DOHH2 (cell line): ENCODE measurements around the gene CORO2B.

ENCODE experiments used
- H3F3A ChIP-seq: fragments of 200-600 bp; sonication (generic), shearing (Covaris generic); 2 replicates; pipeline ENCODE4 v1.6.0; 2016; ENCODE audit warnings: antibody characterized with exemption, mild to moderate bottlenecking; ENCODE audit not compliant: control insufficient read depth, insufficient read depth
- H3K27ac ChIP-seq: fragments of 200-600 bp; sonication (generic); 2 replicates; pipeline ENCODE4 v1.5.1; 2014; ENCODE audit warnings: low read depth, mild to moderate bottlenecking, low read length, moderate library complexity
- H3K27me3 ChIP-seq: fragments of 200-600 bp; sonication (generic); 2 replicates; pipeline ENCODE4 v1.6.1; 2014; ENCODE audit warnings: mild to moderate bottlenecking, low read length, mixed read lengths; ENCODE audit not compliant: control insufficient read depth
- H3K36me3 ChIP-seq: fragments of 200-600 bp; sonication (generic); 2 replicates; pipeline ENCODE4 v1.6.1; 2014; ENCODE audit warnings: mild to moderate bottlenecking, low read length, moderate library complexity, mixed read lengths; ENCODE audit not compliant: control insufficient read depth
- H3K4me1 ChIP-seq: fragments of 200-600 bp; sonication (generic); 2 replicates; pipeline ENCODE4 v1.6.1; 2014; ENCODE audit warnings: mild to moderate bottlenecking, low read length, mixed read lengths; ENCODE audit not compliant: control insufficient read depth
- H3K4me2 ChIP-seq: fragments of 200-600 bp; sonication (generic); 2 replicates; pipeline ENCODE4 v1.6.0; 2014; ENCODE audit warnings: mild to moderate bottlenecking, low read length, moderate library complexity
- H3K4me3 ChIP-seq: fragments of 200-600 bp; sonication (generic); 2 replicates; pipeline ENCODE4 v1.5.1; 2014; ENCODE audit warnings: mild to moderate bottlenecking, low read length, mixed read lengths
- H3K79me2 ChIP-seq: fragments of 200-600 bp; sonication (generic); 2 replicates; pipeline ENCODE4 v1.6.1; 2014; ENCODE audit warnings: mild to moderate bottlenecking, low read length, mixed read lengths; ENCODE audit not compliant: control insufficient read depth
- H3K9me2 ChIP-seq: fragments of 200-600 bp; sonication (generic); replicated peaks from 2 replicates; pipeline ENCODE4 v1.6.1; 2014; ENCODE audit warnings: mild to moderate bottlenecking, low read length, mixed read lengths; ENCODE audit not compliant: control insufficient read depth
- H3K9me3 ChIP-seq: fragments of 200-600 bp; sonication (generic); 2 replicates; pipeline ENCODE4 v1.6.1; 2014; ENCODE audit warnings: antibody characterized with exemption, low read length, mixed read lengths; ENCODE audit not compliant: control insufficient read depth, insufficient read depth
- H4K20me1 ChIP-seq: fragments of 200-600 bp; sonication (generic); 2 replicates; pipeline ENCODE4 v1.6.0; 2014; ENCODE audit warnings: low read depth, mild to moderate bottlenecking, antibody characterized with exemption, low read length, moderate library complexity; ENCODE audit not compliant: control insufficient read depth, insufficient read depth
- CTCF ChIP-seq: fragments of 200-600 bp; sonication (generic); IDR thresholded peaks from one replicate; pipeline ENCODE4 v1.5.1; 2014; ENCODE audit warnings: antibody characterized with exemption, mild to moderate bottlenecking, low read depth, low read length; ENCODE audit not compliant: poor library complexity, severe bottlenecking
- EZH2phosphoT487 ChIP-seq: fragments of 200-600 bp; sonication (generic); IDR thresholded peaks from 2 replicates; pipeline ENCODE4 v1.6.1; 2017; ENCODE audit warnings: borderline replicate concordance, mild to moderate bottlenecking, antibody characterized with exemption, low read length, moderate library complexity, mixed read lengths

The CORO2B gene

GRCh38 chr15:68617777-68618176 is 39.0 kb downstream of the CORO2B start:
- H3K9me2 ChIP-seq: no peaks in the 10 kb centered on the region
- no peaks in the 10 kb centered on the region for H3F3A ChIP-seq
- no peaks in the 10 kb centered on the region for H4K20me1 ChIP-seq
- H3K79me2 ChIP-seq: no peaks in the 10 kb centered on the region
- TF ChIP-seq CTCF (no peak), EZH2phosphoT487 (no peak)
- peaks cover 16% of the 10 kb centered on the region for H3K4me1 ChIP-seq
- H3K36me3 ChIP-seq: no peaks in the 10 kb centered on the region
- no peak overlapping the region for H3K27ac ChIP-seq
- H3K4me2 ChIP-seq: no peak overlapping the region
- no peaks in the 10 kb centered on the region for H3K9me3 ChIP-seq
- peaks cover 6% of the 10 kb centered on the region for H3K27me3 ChIP-seq
- H3K4me3 ChIP-seq: no peak overlapping the region

GRCh38 chr15:68618394-68618793 is 39.6 kb downstream of the CORO2B start:
- no peaks in the 10 kb centered on the region for H3K79me2 ChIP-seq
- no peaks in the 10 kb centered on the region for H4K20me1 ChIP-seq
- H3K9me2 ChIP-seq: no peaks in the 10 kb centered on the region
- TF ChIP-seq EZH2phosphoT487 (no peak), CTCF (no peak)
- no peak overlapping the region for H3K27ac ChIP-seq
- H3K4me1 ChIP-seq: peaks cover 10% of the 10 kb centered on the region
- H3K4me2 ChIP-seq: no peak overlapping the region
- no peaks in the 10 kb centered on the region for H3K36me3 ChIP-seq
- no peak overlapping the region for H3K4me3 ChIP-seq
- no peaks in the 10 kb centered on the region for H3F3A ChIP-seq
- no peaks in the 10 kb centered on the region for H3K9me3 ChIP-seq
- peaks cover 6% of the 10 kb centered on the region for H3K27me3 ChIP-seq

GRCh38 chr15:68618908-68619698 is 40.3 kb downstream of the CORO2B start:
- Histone ChIP-seq H3K9me2 (no peaks in the 10 kb centered on the region), H3K4me2 (no peak overlapping the region), H3K4me1 (peaks cover 10% of the 10 kb centered on the region), H4K20me1 (no peaks in the 10 kb centered on the region), H3K27me3 (peaks cover 13% of the 10 kb centered on the region), H3K79me2 (no peaks in the 10 kb centered on the region), H3K27ac (no peak overlapping the region), H3K9me3 (no peaks in the 10 kb centered on the region), H3F3A (no peaks in the 10 kb centered on the region), H3K36me3 (no peaks in the 10 kb centered on the region), H3K4me3 (no peak overlapping the region)
- TF ChIP-seq CTCF (no peak), EZH2phosphoT487 (no peak)
